Transverse colon (tissue), 4 donors: ENCODE results near the gene DRGX. TPM values are rescaled to one million over a fixed set of nuclear protein-coding genes. Genes with fewer than 3 reads are reported as not detected.

Source experiments
- DNase-seq: peaks from one replicate; pipeline ENCODE4 v3.0.0-alpha.2; 2019
- H3K27ac ChIP-seq, 4 donors: fragments of 200-600 bp; sonication (generic); 2 replicates each; pipeline ENCODE4 v1.5.1; 2016 to 2018; ENCODE audit warnings: inconsistent platforms in 4 of 4
- H3K27me3 ChIP-seq: fragments of 200-600 bp; sonication (generic); 2 replicates; pipeline ENCODE4 v1.5.1; 2017; ENCODE audit warnings: inconsistent platforms
- H3K36me3 ChIP-seq, 4 donors: fragments of 200-600 bp; sonication (generic); 2 replicates each; pipeline ENCODE4 v1.5.1; 2017 to 2019; ENCODE audit warnings: inconsistent platforms in 4 of 4
- H3K4me1 ChIP-seq, 4 donors: fragments of 200-600 bp; sonication (generic); 2 replicates each; pipeline ENCODE4 v1.5.1; 2017 to 2020; ENCODE audit warnings: inconsistent platforms in 4 of 4
- H3K4me3 ChIP-seq, 4 donors: fragments of 200-600 bp; sonication (generic); 1 replicate in 1 of 4; 2 replicates in 3 of 4; pipeline versions ENCODE4 v1.5.1 to v1.6.1; 2017 to 2019; ENCODE audit warnings: inconsistent platforms in 4 of 4
- H3K9me3 ChIP-seq, 2 donors: fragments of 200-600 bp; sonication (generic); 2 replicates each; pipeline ENCODE4 v1.5.1; 2017 to 2019; ENCODE audit warnings: inconsistent platforms in 2 of 2
- EP300 ChIP-seq: sonication (generic); formaldehyde crosslinking; IDR thresholded peaks from one replicate; pipeline ENCODE4 v1.6.1; 2017; ENCODE audit warnings: antibody characterized with exemption, low read depth
- POLR2A ChIP-seq: fragments of 450-650 bp; IDR thresholded peaks from one replicate; pipeline ENCODE4 v1.6.1; 2016; ENCODE audit warnings: antibody characterized with exemption, mild to moderate bottlenecking, moderate library complexity
- POLR2AphosphoS5 ChIP-seq, 3 donors: sonication (generic); formaldehyde crosslinking; IDR thresholded peaks; one replicate each; pipeline ENCODE4 v1.6.1; 2016; ENCODE audit warnings: antibody characterized with exemption in 3 of 3
- WGBS, 2 donors: methylation state at CpG; one replicate each; pipeline ENCODE4 v1.1.5; 2018; ENCODE audit warnings: low coverage in 1 of 2; 5-methylcytosine and 5-hydroxymethylcytosine counted together
- in situ Hi-C, 4 donors: fragments of 200-750 bp; cut with MboI; loops; one replicate each; pipeline versions ENCODE4 v1.15.0 to v1.15.1; 2017; ENCODE audit warnings: low sequenced_read_pairs in 3 of 4, low pct_ligation_motif_present in 1 of 4, low pct_unique_long_range_greater_than_20kb in 1 of 4
- intact Hi-C: fragments of 100-400 bp; cut with DNase I; formaldehyde crosslinking; loops from one replicate; pipeline ENCODE4 v1.15.1; 2023; ENCODE audit warnings: low total_unique reads
- total RNA-seq, 4 donors: library from RNA; depleted of rRNA; stranded (reverse); fragments of >200 nt; gene quantifications; one replicate each; pipeline ENCODE4 v1.1.0, GENCODE V29; 2016
- TF ChIP-seq, protein P1 (sequence below), 5 experiments: fragments of 200-600 bp in 3 of 5; fragments of 450-650 bp in 2 of 5; sonication (generic) in 3 of 5; IDR thresholded peaks; 1 replicate in 2 of 5; 2 replicates in 3 of 5; pipeline ENCODE4 v1.5.1; 2016 to 2017; ENCODE audit warnings: antibody characterized with exemption in 5 of 5, inconsistent platforms in 3 of 5, mild to moderate bottlenecking in 2 of 5, moderate library complexity in 1 of 5

DRGX gene
- total RNA-seq, 4 donors from 2014 or later = 0.32 to 0.37 TPM; not detected in 2

GRCh38 chr10:49410365-49411074, 14.6 kb upstream of the DRGX start:
- Histone ChIP-seq H3K27ac (no peak overlapping the region), H3K4me1 (no peaks in the 10 kb centered on the region), H3K27me3 (peaks cover 27% of the 10 kb centered on the region), H3K36me3 (no peaks in the 10 kb centered on the region), H3K9me3 (no peaks in the 10 kb centered on the region), H3K4me3 (no peak overlapping the region)
- in situ Hi-C loops = loop anchor here in 3 of 4 donors (10.0 kb wide), 1 partner anchor 104 kb away; no protein-coding TSS in a partner anchor
- intact Hi-C loops = no loop called here
- DNase-seq = no peak
- WGBS, 2 donors = 40 to 47% methylated on average over 1 to 7 of the region's 7 CpGs
- TF ChIP-seq POLR2A = no peak
- TF ChIP-seq, protein P1, sequence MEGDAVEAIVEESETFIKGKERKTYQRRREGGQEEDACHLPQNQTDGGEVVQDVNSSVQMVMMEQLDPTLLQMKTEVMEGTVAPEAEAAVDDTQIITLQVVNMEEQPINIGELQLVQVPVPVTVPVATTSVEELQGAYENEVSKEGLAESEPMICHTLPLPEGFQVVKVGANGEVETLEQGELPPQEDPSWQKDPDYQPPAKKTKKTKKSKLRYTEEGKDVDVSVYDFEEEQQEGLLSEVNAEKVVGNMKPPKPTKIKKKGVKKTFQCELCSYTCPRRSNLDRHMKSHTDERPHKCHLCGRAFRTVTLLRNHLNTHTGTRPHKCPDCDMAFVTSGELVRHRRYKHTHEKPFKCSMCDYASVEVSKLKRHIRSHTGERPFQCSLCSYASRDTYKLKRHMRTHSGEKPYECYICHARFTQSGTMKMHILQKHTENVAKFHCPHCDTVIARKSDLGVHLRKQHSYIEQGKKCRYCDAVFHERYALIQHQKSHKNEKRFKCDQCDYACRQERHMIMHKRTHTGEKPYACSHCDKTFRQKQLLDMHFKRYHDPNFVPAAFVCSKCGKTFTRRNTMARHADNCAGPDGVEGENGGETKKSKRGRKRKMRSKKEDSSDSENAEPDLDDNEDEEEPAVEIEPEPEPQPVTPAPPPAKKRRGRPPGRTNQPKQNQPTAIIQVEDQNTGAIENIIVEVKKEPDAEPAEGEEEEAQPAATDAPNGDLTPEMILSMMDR (IDR thresholded peaks at IDR 0.05) = no peak
- no peak for TF ChIP-seq EP300
- TF ChIP-seq POLR2AphosphoS5 (IDR thresholded peaks at IDR 0.05) = no peak

- H3K36me3 ChIP-seq = no peaks in the 10 kb centered on the region
- no peak overlapping the region for H3K4me3 ChIP-seq
- no peak for TF ChIP-seq EP300
- no peak for TF ChIP-seq POLR2A
- no peak for TF ChIP-seq POLR2AphosphoS5 (IDR thresholded peaks at IDR 0.05)
- TF ChIP-seq, protein P1 (IDR thresholded peaks at IDR 0.05) = no peak
- 73 to 96% methylated on average over 3 to 4 of the region's 4 CpGs for WGBS, 2 donors
- H3K4me1 ChIP-seq = no peaks in the 10 kb centered on the region
- H3K27ac ChIP-seq = no peak overlapping the region
- no peaks in the 10 kb centered on the region for H3K9me3 ChIP-seq
- intact Hi-C loops (loop anchor here (5.0 kb wide), 1 partner anchor 108 kb away; no protein-coding TSS in a partner anchor), in situ Hi-C loops (loop anchor here in 3 of 4 donors (10.0 kb wide), 1 partner anchor 105 kb away; no protein-coding TSS in a partner anchor)
- DNase-seq = no peak
- peaks cover 27% of the 10 kb centered on the region for H3K27me3 ChIP-seq
Observed at GRCh38 chr10:49409755-49410154, 13.9 kb upstream of the DRGX start.

GRCh38 chr10:49408519-49409306, 12.8 kb upstream of the DRGX start:
- no peaks in the 10 kb centered on the region for H3K36me3 ChIP-seq
- no peak overlapping the region for H3K4me3 ChIP-seq
- in situ Hi-C loops = no loop called here
- no peak for DNase-seq
- H3K9me3 ChIP-seq = no peaks in the 10 kb centered on the region
- no peak for TF ChIP-seq POLR2AphosphoS5 (IDR thresholded peaks at IDR 0.05)
- TF ChIP-seq, protein P1 (IDR thresholded peaks at IDR 0.05) = no peak
- TF ChIP-seq POLR2A = no peak
- TF ChIP-seq EP300 = no peak
- peaks cover 27% of the 10 kb centered on the region for H3K27me3 ChIP-seq
- 53 to 58% methylated on average over 7 to 13 of the region's 13 CpGs for WGBS, 2 donors
- no peak overlapping the region for H3K27ac ChIP-seq
- H3K4me1 ChIP-seq = no peaks in the 10 kb centered on the region
- intact Hi-C loops = loop anchor here (5.0 kb wide), 1 partner anchor 109 kb away; no protein-coding TSS in a partner anchor

DNA sequence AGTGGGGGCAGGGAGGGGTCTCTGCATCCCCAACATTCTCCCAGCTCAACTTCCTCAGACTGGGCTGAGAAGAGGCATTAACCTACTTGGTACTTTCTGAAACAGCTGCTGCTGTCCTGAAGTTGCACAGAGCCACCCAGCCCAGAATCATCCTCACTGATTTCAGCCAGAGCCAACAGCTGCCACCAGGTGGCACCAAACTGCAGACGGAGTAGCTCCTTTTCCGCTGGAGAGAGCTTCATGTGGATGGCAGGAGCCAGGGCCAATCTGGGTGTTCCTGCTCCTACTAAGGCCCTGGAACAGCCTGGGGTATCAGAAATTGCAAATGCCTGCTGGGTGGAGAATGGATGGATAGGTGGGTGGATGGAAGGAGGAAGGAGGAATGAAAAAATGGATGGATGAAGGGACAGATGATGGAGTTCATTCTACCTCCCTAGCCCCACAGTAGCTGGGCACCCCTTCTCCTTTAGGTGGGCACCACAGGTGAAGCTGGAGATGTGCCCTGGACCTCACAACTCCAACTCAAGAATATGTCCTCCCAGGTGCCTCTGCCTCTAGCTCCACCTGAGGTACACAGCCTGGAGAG, 11.8 kb upstream of the DRGX start:
- Histone ChIP-seq H3K36me3 (no peaks in the 10 kb centered on the region), H3K27me3 (peaks cover 27% of the 10 kb centered on the region), H3K9me3 (no peaks in the 10 kb centered on the region), H3K27ac (no peak overlapping the region), H3K4me1 (no peaks in the 10 kb centered on the region), H3K4me3 (no peak overlapping the region)
- TF ChIP-seq POLR2AphosphoS5 (IDR thresholded peaks at IDR 0.05) = no peak
- TF ChIP-seq, protein P1 (IDR thresholded peaks at IDR 0.05) = peak; percentile 73 to 86 (median 84)
- 0% methylated on average over 2 of the region's 2 CpGs; no CpG with 5 or more reads in 1 of the 2 donors for WGBS, 2 donors
- in situ Hi-C loops (no loop called here), intact Hi-C loops (loop anchor here (5.0 kb wide), 1 partner anchor 110 kb away; no protein-coding TSS in a partner anchor)
- peak; percentile 75 for DNase-seq
